HG02642 (cell line): ENCODE measurements around the gene MYO1G.
"Not testable (repeated sequence)": the region's sequence is repeated elsewhere in the genome, so short reads cannot be mapped to it uniquely, and the experiment has no call there.

ENCODE experiments used
- ATAC-seq: cut with Tn5 transposase; IDR thresholded peaks from one replicate; pipeline ENCODE4 v1.9.1; 2021; ENCODE audit warnings: mild to moderate bottlenecking; ENCODE audit not compliant: unreplicated experiment, poor library complexity

The MYO1G gene

GRCh38 chr7:44978511-44979366 lies at the start of gene MYO1G:
MYO1G (minus strand) TSS chr7:44979015; CDS start chr7:44978961, 54 bp downstream.
- ATAC-seq, result peak; percentile 57

GRCh38 chr7:45028138-45028919 lies 49.5 kb upstream of the MYO1G start:
- ATAC-seq, result no peak

GRCh38 chr7:45027774-45028114 lies 48.9 kb upstream of the MYO1G start:
- peak; percentile 18 for ATAC-seq

- peak; percentile 39 for ATAC-seq
These were observed 48.4 kb upstream of the MYO1G start for GRCh38 chr7:45026984-45027773.

- no peak for ATAC-seq
These were observed 47.2 kb upstream of the MYO1G start for GRCh38 chr7:45026013-45026412.

GRCh38 chr7:45025473-45025872 lies 46.7 kb upstream of the MYO1G start:
- ATAC-seq, result not testable (repeated sequence)

GRCh38 chr7:45024126-45024744 lies 45.4 kb upstream of the MYO1G start:
- no peak for ATAC-seq

GRCh38 chr7:45021604-45022296 lies 42.9 kb upstream of the MYO1G start:
- ATAC-seq, result peak; percentile 61

GRCh38 chr7:45020915-45021314 lies 42.1 kb upstream of the MYO1G start:
- ATAC-seq, result no peak

GRCh38 chr7:45017253-45017652 lies 38.4 kb upstream of the MYO1G start:
- ATAC-seq, result no peak

- no peak for ATAC-seq
These were observed 36.5 kb upstream of the MYO1G start for GRCh38 chr7:45015313-45015712.

- no peak for ATAC-seq
These were observed 34.7 kb upstream of the MYO1G start for GRCh38 chr7:45013465-45013967.

GRCh38 chr7:45007571-45008328 lies 28.9 kb upstream of the MYO1G start:
- peak; percentile 75 for ATAC-seq

GRCh38 chr7:45007106-45007505 lies 28.3 kb upstream of the MYO1G start:
- no peak for ATAC-seq

- no peak for ATAC-seq
These were observed 25.0 kb upstream of the MYO1G start for GRCh38 chr7:45003789-45004188.

GRCh38 chr7:45001826-45002225 lies 23.0 kb upstream of the MYO1G start:
- ATAC-seq, result no peak

- ATAC-seq, result peak; percentile 22
These were observed 22.4 kb upstream of the MYO1G start for GRCh38 chr7:45001138-45001694.
